Gastroesophageal sphincter (tissue), 3 donors: ENCODE measurements around the gene SYNPO.

Experiments
- CTCF ChIP-seq, 4 experiments: fragments of 200-600 bp in 2 of 4; fragments of 450-650 bp in 2 of 4; sonication (generic) in 1 of 4; IDR thresholded peaks; one replicate each; pipeline ENCODE4 v1.5.1; 2017 to 2019; ENCODE audit warnings: antibody characterized with exemption in 4 of 4, mild to moderate bottlenecking in 2 of 4, moderate library complexity in 2 of 4
- POLR2A ChIP-seq, 2 donors: fragments of 450-650 bp; IDR thresholded peaks; one replicate each; pipeline ENCODE4 v1.6.1; 2017; ENCODE audit warnings: antibody characterized with exemption in 2 of 2, mild to moderate bottlenecking in 2 of 2, moderate library complexity in 1 of 2
- POLR2AphosphoS5 ChIP-seq: sonication (generic); formaldehyde crosslinking; IDR thresholded peaks from one replicate; pipeline ENCODE4 v1.6.1; 2017; ENCODE audit warnings: antibody characterized with exemption

- TF ChIP-seq POLR2A (IDR thresholded peaks at IDR 0.05) (no peak), CTCF (IDR thresholded peaks at IDR 0.05) (no peak), POLR2AphosphoS5 (no peak)
Observed at GRCh38 chr5:150612405-150612804, 28.1 kb upstream of the SYNPO start.
